ENCODE data around the gene NR3C1.

Gene NR3C1

GRCh38 chr5:143364061-143364460 is 39.4 kb downstream of the NR3C1 start:
- intact Hi-C loops (cut with DNase I; ENCODE audit: low total_unique reads): no loop called here
- no peaks in the 10 kb centered on the region for H3K36me3 ChIP-seq
- TF ChIP-seq CTCF (IDR thresholded peaks at IDR 0.05): no peak
- H3K27me3 ChIP-seq: no peaks in the 10 kb centered on the region
- H3K4me3 ChIP-seq: no peak overlapping the region
- H3K27ac ChIP-seq: no peak overlapping the region
- DNase-seq: no peak
- H3K4me1 ChIP-seq: peaks cover 0 to 33% (median 13%) of the 10 kb centered on the region in 4 donors
- H3K9me3 ChIP-seq: peaks cover 0 to 7% (median 5%) of the 10 kb centered on the region in 3 donors

GRCh38 chr5:143362664-143363227 is 40.7 kb downstream of the NR3C1 start:
- H3K27ac ChIP-seq: no peak overlapping the region
- peaks cover 0 to 7% (median 5%) of the 10 kb centered on the region in 3 donors for H3K9me3 ChIP-seq
- intact Hi-C loops (cut with DNase I; ENCODE audit: low total_unique reads): no loop called here
- TF ChIP-seq CTCF (IDR thresholded peaks at IDR 0.05): no peak
- H3K27me3 ChIP-seq: no peaks in the 10 kb centered on the region
- H3K4me1 ChIP-seq: peaks cover 0 to 33% (median 13%) of the 10 kb centered on the region in 4 donors
- no peak for DNase-seq
- no peaks in the 10 kb centered on the region for H3K36me3 ChIP-seq
- no peak overlapping the region for H3K4me3 ChIP-seq

GRCh38 chr5:143361438-143361837 is 42.0 kb downstream of the NR3C1 start:
- Histone ChIP-seq H3K27me3 (no peaks in the 10 kb centered on the region), H3K36me3 (no peaks in the 10 kb centered on the region), H3K9me3 (peaks cover 0 to 7% (median 5%) of the 10 kb centered on the region in 3 donors), H3K4me3 (no peak overlapping the region), H3K4me1 (peaks cover 0 to 40% (median 16%) of the 10 kb centered on the region in 4 donors), H3K27ac (no peak overlapping the region)
- DNase-seq: no peak
- no peak for TF ChIP-seq CTCF (IDR thresholded peaks at IDR 0.05)
- intact Hi-C loops (cut with DNase I; ENCODE audit: low total_unique reads): no loop called here

- H3K27me3 ChIP-seq: no peaks in the 10 kb centered on the region
- H3K9me3 ChIP-seq: peaks cover 0 to 7% (median 5%) of the 10 kb centered on the region in 3 donors
- no peak overlapping the region for H3K27ac ChIP-seq
- DNase-seq: no peak
- peaks cover 0 to 42% (median 18%) of the 10 kb centered on the region in 4 donors for H3K4me1 ChIP-seq
- no peaks in the 10 kb centered on the region for H3K36me3 ChIP-seq
- intact Hi-C loops (cut with DNase I; ENCODE audit: low total_unique reads): no loop called here
- no peak overlapping the region for H3K4me3 ChIP-seq
- TF ChIP-seq CTCF (IDR thresholded peaks at IDR 0.05): no peak
Measured at GRCh38 chr5:143360755-143361154, 42.7 kb downstream of the NR3C1 start.

GRCh38 chr5:143359869-143360268 is 43.6 kb downstream of the NR3C1 start:
- H3K36me3 ChIP-seq: no peaks in the 10 kb centered on the region
- no peak overlapping the region for H3K27ac ChIP-seq
- no peak for TF ChIP-seq CTCF (IDR thresholded peaks at IDR 0.05)
- no peaks in the 10 kb centered on the region for H3K27me3 ChIP-seq
- DNase-seq: no peak
- H3K4me1 ChIP-seq: peaks cover 0 to 51% (median 27%) of the 10 kb centered on the region in 4 donors
- peaks cover 0 to 7% (median 5%) of the 10 kb centered on the region in 3 donors for H3K9me3 ChIP-seq
- intact Hi-C loops (cut with DNase I; ENCODE audit: low total_unique reads): no loop called here
- no peak overlapping the region for H3K4me3 ChIP-seq

Measured in tibial artery (tissue), 4 donors.